GM18909 (cell line): ENCODE data around the gene ABHD16B.
A peak's percentile ranks its signal among the peaks of the same experiment; 100 is the strongest.
"Not testable (repeated sequence)": the region's sequence is repeated elsewhere in the genome, so short reads cannot be mapped to it uniquely, and the experiment has no call there.

Experiments used
- ATAC-seq: cut with Tn5 transposase; IDR thresholded peaks from one replicate; pipeline ENCODE4 v1.9.1; 2021; ENCODE audit warnings: mild to moderate bottlenecking; ENCODE audit not compliant: unreplicated experiment, poor library complexity

Gene ABHD16B

GRCh38 chr20:63833776-63834490, 27.4 kb upstream of the ABHD16B start:
- no peak for ATAC-seq

GRCh38 chr20:63834491-63834880, 26.8 kb upstream of the ABHD16B start:
- no peak for ATAC-seq

DNA sequence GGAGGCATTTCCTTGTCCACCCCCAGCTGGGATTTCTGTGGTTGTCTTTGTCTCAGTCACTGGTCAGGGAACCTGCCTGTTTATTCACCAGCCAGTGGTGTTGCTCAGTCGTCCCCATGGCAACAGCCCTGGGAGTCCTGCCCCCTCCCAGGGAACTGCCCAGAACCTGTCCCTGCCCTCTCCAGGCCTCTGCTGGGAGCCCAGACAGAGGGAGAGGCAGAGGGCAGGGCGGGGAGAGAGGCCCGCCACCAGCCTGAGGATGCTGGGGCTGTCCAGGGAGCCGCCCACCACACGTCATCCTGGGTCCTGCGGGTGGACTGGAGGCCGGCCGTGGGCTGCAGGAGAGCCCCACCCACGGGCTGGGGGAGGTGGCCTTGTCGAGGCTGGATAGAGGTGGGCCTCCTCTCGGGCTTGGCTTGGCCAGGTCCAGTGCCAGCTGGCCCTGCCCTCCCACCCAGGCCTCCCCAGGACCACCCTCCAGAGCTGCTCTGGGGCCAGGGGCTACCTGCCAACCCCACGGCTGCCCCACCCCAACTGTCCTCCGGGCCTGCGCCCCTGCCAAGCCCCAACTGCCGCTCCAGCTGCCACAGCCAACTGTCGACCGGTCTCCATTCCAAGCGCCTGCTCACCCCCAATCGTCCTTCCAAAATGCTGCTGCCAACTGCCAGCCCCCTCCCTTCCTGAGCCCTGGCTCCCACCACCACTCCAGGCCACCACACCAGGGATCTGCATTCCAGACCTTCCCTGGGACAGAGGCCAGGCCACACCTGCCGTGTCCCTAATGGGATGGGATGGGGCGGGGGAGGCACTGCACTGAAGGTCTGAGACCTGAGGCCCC, 26.1 kb upstream of the ABHD16B start:
- no peak for ATAC-seq

DNA sequence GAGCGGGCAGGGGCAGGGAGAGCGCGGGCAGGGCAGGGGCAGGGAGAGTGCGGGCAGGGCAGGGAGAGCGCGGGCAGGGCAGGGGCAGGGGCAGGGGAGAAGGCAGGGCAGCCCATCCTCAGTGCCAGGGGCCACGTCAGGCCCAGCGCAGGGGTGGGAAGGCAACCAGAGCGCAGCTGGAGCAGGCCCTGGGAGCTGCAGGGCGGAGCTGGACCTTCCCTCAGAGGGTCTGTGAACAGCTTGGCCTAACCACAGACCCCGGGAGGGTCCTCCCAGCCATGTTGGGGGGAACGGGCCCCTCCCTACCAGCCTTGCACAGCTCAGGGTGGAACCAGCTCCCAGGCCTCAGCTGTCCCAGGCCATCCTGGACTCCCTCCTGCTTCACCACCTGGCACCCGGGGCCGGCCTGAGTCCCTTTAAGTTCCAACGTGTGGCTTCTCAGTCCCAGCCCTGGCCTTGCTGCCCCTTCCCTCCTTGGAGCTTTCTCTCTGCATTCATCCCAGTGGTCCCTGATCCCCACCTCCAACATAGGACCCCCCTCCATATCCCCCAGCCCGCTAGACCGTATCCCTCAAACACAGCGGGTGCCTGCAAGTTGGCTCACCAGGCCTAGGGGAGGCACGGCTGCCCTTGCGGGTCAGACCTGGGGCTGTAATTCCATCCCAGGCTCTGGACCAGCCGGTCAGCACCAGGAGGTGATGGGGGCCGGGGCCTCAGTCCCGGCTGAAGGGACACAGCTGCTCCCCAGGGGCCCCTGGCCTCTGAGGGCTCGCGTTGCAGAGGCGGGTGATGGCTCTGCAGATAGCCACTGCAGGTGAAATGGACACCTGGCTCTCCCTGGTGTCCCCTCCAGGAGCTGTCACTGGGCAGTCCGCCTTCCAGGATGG, 24.6 kb upstream of the ABHD16B start:
- ATAC-seq, result no peak

DNA sequence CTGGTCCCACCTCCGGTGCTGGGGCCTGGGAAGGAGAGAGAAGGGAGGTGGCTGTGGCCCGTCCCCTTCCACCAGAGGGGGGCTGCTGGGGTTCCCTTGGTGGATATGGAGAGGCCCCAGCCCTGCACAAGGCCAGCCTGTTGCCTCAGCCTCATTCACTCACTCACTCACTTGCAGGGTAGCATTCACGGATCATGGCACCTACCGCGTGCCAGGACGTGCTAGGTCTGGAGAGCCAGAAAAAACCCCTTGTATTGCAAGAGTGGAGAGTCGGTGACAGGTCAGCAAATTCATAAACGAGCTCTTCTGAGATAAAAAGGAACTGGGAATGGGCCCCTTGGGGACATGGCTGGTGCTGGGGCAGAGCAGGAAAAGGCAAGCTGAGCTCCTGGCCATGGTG, 23.8 kb upstream of the ABHD16B start:
- no peak for ATAC-seq

DNA sequence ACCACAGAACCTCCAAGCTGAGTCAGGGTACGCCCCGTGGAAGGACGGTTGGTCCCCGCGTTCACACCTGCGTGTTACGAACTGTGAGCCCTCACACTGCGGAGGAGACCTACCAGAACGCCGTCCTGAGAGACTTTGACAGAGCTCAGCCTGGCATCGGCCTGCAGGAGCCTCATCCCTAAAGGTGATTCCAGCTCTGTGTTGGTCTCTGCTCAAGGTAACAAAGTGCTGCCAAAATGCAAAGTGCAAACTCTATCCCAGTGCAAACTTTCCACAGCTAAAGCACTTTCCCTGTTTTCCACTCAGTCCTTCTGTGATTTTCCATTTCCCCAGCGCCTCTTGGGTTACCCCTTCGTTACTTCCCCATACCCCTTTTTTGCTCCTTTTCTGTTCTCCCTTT, 21.7 kb upstream of the ABHD16B start:
- no peak for ATAC-seq

DNA sequence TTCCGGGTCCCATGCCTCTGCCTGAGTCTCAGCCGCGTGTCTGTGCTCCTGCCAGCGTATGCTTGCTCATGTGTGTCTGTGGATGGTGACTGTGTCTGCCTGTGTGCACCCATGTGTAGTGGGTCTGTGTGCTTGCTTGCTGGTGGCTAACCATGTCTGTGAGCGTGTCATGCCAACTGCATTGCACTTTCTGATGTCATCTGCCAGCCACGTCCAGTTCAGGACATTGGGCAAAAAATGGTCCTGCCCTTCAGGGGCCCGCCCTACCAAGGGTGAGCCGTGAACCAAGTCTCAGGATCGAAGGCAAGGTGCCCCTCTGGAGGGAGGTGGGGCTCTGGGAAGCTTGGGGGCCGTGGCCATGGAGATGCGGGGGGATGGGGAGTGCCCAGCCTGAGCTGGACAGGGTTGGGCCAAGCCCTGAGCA, 20.9 kb upstream of the ABHD16B start:
- no peak for ATAC-seq

- no peak for ATAC-seq
Measured at GRCh38 chr20:63842258-63842657, 19.0 kb upstream of the ABHD16B start.

GRCh38 chr20:63843222-63843621, 18.1 kb upstream of the ABHD16B start:
- no peak for ATAC-seq

DNA sequence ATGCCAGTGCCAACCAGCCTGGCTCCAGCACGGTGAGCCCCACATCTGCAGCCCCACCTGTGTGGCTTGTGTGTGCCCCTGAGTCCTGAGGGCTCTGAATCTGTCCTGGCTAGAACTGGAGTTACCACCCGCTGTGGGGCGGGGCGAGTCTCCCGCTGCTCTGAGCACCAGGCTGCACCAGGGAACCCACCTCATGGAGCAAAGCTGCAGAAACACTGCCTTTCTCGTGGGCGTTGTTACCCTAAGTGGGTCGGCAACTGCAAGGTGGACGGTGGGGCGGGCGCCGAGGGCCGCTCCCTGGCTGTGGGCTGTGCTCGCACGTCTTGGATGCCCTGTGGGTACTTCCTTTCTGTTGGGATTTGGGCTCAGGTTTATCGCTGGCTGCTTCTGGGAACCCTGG, 17.5 kb upstream of the ABHD16B start:
- ATAC-seq, result no peak

DNA sequence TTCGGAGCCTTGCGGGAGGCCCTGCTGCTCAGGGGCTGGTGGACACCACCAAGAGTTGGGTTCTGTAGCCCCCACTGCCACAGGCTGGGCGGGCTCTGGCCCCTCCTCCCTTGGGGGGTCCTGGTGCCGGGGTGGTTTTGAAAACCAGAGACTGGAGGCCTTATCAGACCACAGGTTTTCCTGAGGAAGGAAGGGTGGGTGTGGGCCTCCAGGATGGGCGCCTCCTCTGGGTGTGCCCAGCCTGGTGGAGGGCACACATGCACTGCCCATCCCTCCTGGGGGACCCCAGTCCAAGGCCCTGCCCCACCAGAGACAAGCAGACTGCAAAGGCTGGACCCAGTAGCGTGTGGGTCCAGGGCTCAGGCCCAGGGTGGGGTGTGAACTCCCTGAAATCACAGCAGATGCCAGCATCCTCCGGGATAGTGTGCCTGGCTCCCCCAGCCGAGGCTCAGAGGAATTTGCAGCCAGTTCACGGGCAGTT, 16.7 kb upstream of the ABHD16B start:
- no peak for ATAC-seq

DNA sequence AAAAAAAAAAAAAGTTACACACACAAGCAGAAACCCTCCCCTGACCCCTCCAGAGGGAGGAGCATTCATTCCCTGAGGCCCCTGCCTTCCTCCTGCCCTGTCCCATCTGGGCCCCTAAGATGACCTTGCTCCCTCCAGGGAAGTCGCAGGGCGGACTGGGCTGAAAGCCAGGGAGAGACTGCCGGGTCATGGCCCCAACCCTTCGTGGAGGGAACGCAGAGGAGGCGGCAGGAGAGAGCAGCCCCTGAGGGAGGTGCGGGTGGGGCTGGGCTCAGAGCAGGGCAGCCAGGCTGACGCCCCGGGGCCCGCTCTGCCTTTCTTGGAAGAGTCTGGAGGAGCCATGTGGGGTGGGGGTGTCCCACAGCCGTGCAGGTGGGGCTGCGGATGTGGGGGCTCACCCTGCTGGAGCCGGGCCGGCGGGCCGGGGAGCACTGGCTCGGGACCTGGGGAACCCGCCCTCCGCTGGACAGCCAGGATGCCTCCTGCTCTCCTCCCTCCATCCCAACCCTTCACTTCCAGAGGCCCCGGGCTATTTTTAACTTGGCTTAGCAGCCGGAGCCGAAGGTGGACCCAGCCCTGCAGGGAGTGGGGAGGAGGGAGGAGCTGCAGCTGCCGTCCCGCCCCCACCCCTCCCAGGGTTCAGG, 15.0 kb upstream of the ABHD16B start:
- ATAC-seq, result no peak

GRCh38 chr20:63846888-63847236, 14.4 kb upstream of the ABHD16B start:
- no peak for ATAC-seq

- ATAC-seq, result no peak
Measured at GRCh38 chr20:63847237-63848002, 13.9 kb upstream of the ABHD16B start.

DNA sequence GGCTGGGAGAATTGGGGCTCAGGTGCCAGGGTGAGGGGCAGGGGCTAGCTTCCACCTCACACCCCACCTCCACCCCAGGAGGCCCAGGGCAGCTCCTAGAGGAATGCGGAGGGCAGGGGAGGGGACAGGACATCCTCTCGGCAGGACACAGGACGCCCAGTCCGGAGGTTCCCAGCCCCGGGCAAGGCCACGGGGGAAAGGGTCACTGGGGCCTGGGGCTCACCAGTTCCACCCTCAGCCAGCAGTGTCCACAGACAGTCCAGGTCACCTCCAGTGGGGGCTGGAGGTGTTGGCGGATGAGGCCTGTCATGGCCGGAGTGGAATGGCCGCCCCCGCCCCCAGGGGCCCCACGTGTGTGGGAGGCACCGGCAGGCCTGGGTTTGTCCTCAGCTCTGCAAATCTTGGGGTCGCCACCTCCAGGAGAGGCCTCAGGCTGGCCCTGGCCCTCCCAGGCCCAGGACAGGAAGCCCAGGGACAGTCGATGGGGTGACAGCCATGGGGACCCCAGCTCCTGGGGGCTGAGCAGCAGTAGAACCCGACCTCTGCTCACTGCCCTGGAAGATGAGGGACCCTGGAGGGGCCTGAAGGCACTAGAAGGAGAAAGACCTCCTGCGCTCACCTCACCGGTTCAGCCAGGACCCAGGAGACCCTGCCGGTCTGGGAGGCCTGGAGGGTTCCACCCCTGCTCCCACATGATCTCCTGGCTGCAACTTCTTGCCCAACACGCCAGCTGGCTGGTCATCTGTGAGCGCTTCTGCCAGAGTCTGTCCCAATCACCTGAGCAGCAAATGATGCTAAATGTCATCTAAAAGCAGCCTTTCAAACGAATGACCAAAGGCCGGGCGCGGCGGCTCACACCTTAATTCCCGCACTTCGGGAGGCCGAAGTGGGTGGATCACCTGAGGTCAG, 13.0 kb upstream of the ABHD16B start:
- no peak for ATAC-seq

DNA sequence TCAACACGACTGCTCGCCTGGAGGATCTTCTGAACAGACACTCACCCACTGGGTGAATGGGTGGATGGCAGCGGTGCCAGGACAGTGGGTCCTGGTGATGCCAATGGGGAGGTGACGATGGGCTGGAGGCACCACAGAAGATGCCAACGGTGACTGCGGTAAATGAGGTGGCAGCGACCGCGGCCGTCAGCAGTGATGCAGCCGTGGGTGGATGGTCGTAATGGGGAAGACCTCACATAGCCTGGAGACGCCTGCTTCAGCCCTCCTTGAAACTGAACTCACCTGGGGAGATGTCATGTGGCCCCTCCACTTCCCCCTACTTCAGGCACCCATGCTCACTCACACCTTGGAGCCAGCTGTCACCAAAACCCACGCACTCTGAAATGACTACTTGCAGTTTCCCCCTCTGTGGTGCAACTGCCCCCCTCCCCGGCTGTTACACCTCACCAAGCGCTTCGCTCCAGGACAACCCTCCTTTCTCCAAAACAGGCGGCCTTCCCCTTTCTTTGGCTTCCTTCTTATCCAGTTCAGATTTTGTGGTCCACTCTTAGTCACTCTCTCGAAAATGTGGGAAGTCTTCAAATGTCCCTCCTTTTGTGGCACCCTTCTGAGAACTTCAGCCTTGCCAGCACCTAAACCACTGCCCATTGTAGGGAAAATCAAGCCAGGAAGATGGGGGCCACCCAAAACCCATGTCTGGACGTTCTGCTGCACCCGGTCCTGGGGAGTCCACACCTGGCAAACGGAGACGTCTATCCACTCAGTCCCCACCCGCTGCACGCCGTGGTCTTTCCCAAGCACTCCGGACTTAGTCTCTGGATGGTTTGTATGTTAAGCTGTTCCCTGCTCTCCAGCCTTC, 10.4 kb upstream of the ABHD16B start:
- ATAC-seq, result peak; percentile 87

- not testable (repeated sequence) for ATAC-seq
Measured at GRCh38 chr20:63851548-63851943, 9.8 kb upstream of the ABHD16B start.

- not testable (repeated sequence) for ATAC-seq
Measured at GRCh38 chr20:63853733-63854068, 7.6 kb upstream of the ABHD16B start.
